ENCODE data around the gene ACTR8. TPM values are rescaled to one million over a fixed set of nuclear protein-coding genes. Genes with fewer than 3 reads are reported as not detected.

ACTR8 gene
- total RNA-seq, 2 experiments from 2014 or later, result 28.9 to 42.2 TPM

GRCh38 chr3:53850895-53851294 lies 31.1 kb downstream of the ACTR8 start:
- H3K27me3 Mint-ChIP-seq, result peaks cover 35% of the 10 kb centered on the region
- H3K9me3 Mint-ChIP-seq (ENCODE audit: low read depth), result no peaks in the 10 kb centered on the region
- H3K27ac Mint-ChIP-seq, result no peak overlapping the region
- DNase-seq, result peak; percentile 11
- ATAC-seq, result no peak
- no peaks in the 10 kb centered on the region for H3K4me1 Mint-ChIP-seq
- no peaks in the 10 kb centered on the region for H3K36me3 Mint-ChIP-seq
- H3K4me3 Mint-ChIP-seq, result no peak overlapping the region
- CTCF ChIA-PET, result no interaction called here

- Mint-ChIP-seq H3K27me3 (peaks cover 42% of the 10 kb centered on the region), H3K9me3 (ENCODE audit: low read depth) (no peaks in the 10 kb centered on the region), H3K4me1 (peaks cover 3% of the 10 kb centered on the region), H3K36me3 (no peaks in the 10 kb centered on the region), H3K4me3 (no peak overlapping the region), H3K27ac (no peak overlapping the region)
- CTCF ChIA-PET, result no interaction called here
- DNase-seq (peak; percentile 16), ATAC-seq (no peak)
These were observed 32.0 kb downstream of the ACTR8 start for GRCh38 chr3:53849916-53850315.

DNA sequence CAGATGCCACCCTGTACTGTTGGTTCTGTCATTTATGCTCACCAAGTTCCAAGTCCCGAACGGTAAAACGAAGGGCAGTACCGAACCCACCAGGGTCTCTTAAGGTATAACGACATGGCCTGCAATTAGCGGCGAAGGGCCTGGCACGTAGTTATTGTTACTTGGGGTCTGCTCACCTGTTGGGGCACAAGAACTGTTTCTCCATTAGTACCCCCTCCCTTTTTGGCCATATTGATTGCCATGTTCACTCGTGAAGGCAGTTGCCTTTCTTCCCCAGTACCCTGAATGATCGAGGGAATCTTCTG lies 35.1 kb downstream of the ACTR8 start:
- peaks cover 6% of the 10 kb centered on the region for H3K4me1 Mint-ChIP-seq
- ATAC-seq (no peak), DNase-seq (no peak)
- no peak overlapping the region for H3K27ac Mint-ChIP-seq
- no peaks in the 10 kb centered on the region for H3K36me3 Mint-ChIP-seq
- H3K27me3 Mint-ChIP-seq, result peaks cover 65% of the 10 kb centered on the region
- no peaks in the 10 kb centered on the region for H3K9me3 Mint-ChIP-seq (ENCODE audit: low read depth)
- peak overlapping the region; percentile 29 for H3K4me3 Mint-ChIP-seq
- CTCF ChIA-PET, result no interaction called here

DNA sequence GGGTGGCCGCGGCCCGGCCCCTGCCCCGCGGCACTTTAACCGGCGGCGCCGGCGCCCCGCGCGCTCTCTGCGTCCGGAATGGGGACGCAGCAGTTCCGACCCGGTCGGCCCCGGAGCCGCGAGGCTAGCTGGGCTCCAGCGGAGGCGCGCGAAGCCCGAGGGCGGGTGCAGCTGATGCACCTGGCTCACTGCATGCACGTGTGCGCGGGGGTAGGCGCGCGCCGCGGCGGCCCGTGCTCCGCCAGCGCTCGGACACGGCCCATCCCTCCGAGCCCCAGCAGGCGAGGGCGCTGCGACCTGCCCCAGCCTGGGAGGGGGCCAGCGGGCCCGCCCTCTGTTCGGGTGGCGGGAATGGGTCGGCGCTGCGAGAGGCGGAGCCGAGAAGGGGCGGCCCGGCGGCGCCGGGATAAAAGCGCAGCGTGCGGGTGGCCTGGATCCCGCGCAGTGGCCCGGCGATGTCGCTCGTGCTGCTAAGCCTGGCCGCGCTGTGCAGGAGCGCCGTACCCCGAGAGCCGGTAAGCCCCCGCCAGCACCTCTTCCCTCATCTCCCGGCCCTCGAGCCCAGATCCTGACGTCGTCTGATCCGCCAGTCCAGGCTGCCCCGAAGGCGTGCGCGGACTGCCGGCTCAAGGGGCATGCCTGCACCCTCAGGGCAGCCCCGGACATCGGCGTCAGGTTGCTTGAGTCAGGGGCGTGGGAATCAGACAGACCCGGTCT lies 35.7 kb downstream of the ACTR8 start, which contains the start of the genes CHDH and IL17RB:
Gene CHDH, minus strand, starts transcription at position 286 of the 717 bp plus-strand sequence. CDS start 22,411 bp downstream, outside the sequence.
Gene IL17RB, plus strand, starts transcription at position 435 of the 717 bp plus-strand sequence. Its CDS starts 21 bp downstream, at position 456.
- no peak for DNase-seq
- ATAC-seq, result peak; percentile 56
- Mint-ChIP-seq H3K9me3 (ENCODE audit: low read depth) (no peaks in the 10 kb centered on the region), H3K36me3 (no peaks in the 10 kb centered on the region), H3K27me3 (peaks cover 64% of the 10 kb centered on the region), H3K4me3 (peak within 1 kb of the TSS; percentile 40), H3K4me1 (peaks cover 6% of the 10 kb centered on the region), H3K27ac (no peak within 1 kb of the TSS)
- CTCF ChIA-PET, result interaction anchor here (1.0 kb wide), 1 partner anchor 117 kb away, joined by 3 read pairs; no protein-coding TSS in a partner anchor

GRCh38 chr3:53845881-53846133 lies 36.1 kb downstream of the ACTR8 start:
- peaks cover 6% of the 10 kb centered on the region for H3K4me1 Mint-ChIP-seq
- no peaks in the 10 kb centered on the region for H3K9me3 Mint-ChIP-seq (ENCODE audit: low read depth)
- peak overlapping the region; percentile 40 for H3K4me3 Mint-ChIP-seq
- DNase-seq (no peak), ATAC-seq (no peak)
- H3K27ac Mint-ChIP-seq, result no peak overlapping the region
- H3K36me3 Mint-ChIP-seq, result no peaks in the 10 kb centered on the region
- CTCF ChIA-PET, result interaction anchor here (1.0 kb wide), 2 partner anchors 89 to 117 kb away, joined by 3 to 4 read pairs; no protein-coding TSS in a partner anchor
- peaks cover 63% of the 10 kb centered on the region for H3K27me3 Mint-ChIP-seq

- ATAC-seq, result no peak
- H3K9me3 Mint-ChIP-seq (ENCODE audit: low read depth), result no peaks in the 10 kb centered on the region
- no peak for DNase-seq
- CTCF ChIA-PET, result interaction anchor here (1.0 to 1.4 kb wide), 3 partner anchors 11 to 116 kb away, joined by 3 to 4 read pairs (median 3); no protein-coding TSS in a partner anchor
- H3K4me1 Mint-ChIP-seq, result peaks cover 6% of the 10 kb centered on the region
- no peak overlapping the region for H3K27ac Mint-ChIP-seq
- H3K27me3 Mint-ChIP-seq, result peaks cover 63% of the 10 kb centered on the region
- no peaks in the 10 kb centered on the region for H3K36me3 Mint-ChIP-seq
- peak overlapping the region; percentile 40 for H3K4me3 Mint-ChIP-seq
These were observed 36.7 kb downstream of the ACTR8 start for GRCh38 chr3:53845103-53845880.

GRCh38 chr3:53844262-53845102 lies 37.5 kb downstream of the ACTR8 start:
- DNase-seq (no peak), ATAC-seq (no peak)
- peaks cover 6% of the 10 kb centered on the region for H3K4me1 Mint-ChIP-seq
- no peaks in the 10 kb centered on the region for H3K9me3 Mint-ChIP-seq (ENCODE audit: low read depth)
- H3K27me3 Mint-ChIP-seq, result peaks cover 65% of the 10 kb centered on the region
- H3K36me3 Mint-ChIP-seq, result no peaks in the 10 kb centered on the region
- CTCF ChIA-PET, result interaction anchor here (1.0 to 1.4 kb wide), 2 partner anchors 10 to 88 kb away, joined by 3 to 4 read pairs; no protein-coding TSS in a partner anchor
- H3K27ac Mint-ChIP-seq, result no peak overlapping the region
- no peak overlapping the region for H3K4me3 Mint-ChIP-seq

DNA sequence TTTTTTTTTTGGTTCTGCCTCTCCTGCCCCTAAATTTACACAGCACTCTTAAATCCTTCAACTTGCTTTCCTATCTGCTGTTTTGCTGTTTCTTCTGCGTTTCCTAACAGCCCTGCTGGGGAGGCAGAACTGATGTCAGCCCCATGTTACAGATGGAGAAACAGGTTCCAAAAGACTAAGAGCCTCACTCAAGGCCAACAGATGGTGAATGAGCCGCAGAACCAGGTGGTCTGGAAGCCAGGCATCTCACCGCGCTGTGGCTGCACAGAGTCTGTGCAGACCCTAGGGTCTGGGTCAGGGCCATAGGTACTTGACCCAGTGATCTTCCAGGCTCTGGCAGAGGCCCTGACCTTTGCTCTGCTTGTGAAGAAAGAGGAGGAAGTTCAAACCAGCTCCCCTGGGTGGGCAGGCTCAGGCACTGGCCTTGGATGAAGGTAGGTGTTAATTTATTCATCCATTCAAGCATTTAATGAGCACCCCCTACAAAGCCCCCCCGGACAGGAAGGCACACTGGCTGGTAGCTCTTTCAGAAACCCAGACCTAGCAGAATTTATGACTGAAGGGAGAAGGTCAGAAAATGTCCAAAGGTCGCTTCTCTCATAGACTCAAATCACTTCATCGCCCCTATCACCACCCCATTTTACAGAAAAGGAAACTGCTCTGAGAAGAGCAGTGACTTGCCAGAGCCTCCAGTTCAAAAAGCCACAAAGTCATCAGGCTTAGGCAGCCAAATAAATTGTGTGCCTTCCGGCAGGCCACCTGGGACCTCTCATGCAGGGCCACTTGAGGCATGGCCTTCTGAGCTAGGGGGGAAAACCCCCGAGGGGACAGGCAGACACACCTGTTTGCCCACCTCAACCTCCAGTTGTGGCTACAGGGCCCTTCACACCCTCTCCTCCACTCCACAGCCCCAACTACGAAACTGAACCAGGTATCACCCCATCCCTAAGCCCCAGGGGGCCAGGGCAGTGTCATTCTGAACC lies 38.5 kb downstream of the ACTR8 start:
- Mint-ChIP-seq H3K36me3 (no peaks in the 10 kb centered on the region), H3K27me3 (peaks cover 62% of the 10 kb centered on the region), H3K4me1 (peaks cover 6% of the 10 kb centered on the region), H3K4me3 (no peak overlapping the region), H3K9me3 (ENCODE audit: low read depth) (no peaks in the 10 kb centered on the region), H3K27ac (no peak overlapping the region)
- CTCF ChIA-PET, result interaction anchor here (1.4 kb wide), 1 partner anchor 9 kb away, joined by 3 read pairs; no protein-coding TSS in a partner anchor
- ATAC-seq, result no peak
- DNase-seq, result no peak

DNA sequence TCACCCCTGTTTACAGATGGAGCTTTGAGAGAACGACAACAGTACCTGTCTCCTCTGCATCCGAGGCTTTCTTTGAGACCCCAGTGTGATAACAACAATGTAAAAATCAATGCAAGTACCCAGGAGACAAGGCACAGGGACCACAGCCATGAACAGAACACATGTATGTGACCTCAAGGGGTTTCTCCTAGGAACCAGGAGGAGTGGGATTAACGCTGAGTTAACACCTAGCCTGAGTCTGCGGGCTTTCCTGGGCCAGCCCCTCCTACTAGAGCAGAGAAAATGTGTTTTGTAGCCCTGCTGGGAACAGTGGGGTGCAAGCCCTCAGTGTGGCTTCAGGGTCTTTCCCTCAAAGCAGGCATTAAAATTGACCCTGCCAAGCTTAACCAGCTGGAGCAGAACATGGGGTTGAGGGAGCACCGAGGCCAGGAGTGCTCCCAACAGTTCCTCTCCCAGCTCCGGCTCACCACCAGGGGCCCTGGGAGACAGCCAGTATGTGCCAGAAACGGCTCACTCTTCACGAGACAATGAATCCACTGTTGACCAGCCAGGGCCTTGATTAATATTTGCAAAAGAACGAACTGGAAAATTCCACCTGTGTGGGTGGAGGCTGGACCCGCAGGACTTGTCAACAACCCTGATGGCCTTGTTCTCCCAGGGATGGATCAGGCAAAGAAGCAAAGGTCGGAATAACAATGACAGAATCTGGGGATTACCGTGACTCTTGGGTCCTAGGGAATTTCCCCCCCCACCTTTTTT lies 39.3 kb downstream of the ACTR8 start:
- Mint-ChIP-seq H3K4me3 (no peak overlapping the region), H3K27ac (no peak overlapping the region), H3K4me1 (peaks cover 6% of the 10 kb centered on the region), H3K27me3 (peaks cover 54% of the 10 kb centered on the region), H3K36me3 (no peaks in the 10 kb centered on the region), H3K9me3 (ENCODE audit: low read depth) (no peaks in the 10 kb centered on the region)
- DNase-seq, result no peak
- no peak for ATAC-seq
- CTCF ChIA-PET, result no interaction called here

- no peaks in the 10 kb centered on the region for H3K36me3 Mint-ChIP-seq
- no peaks in the 10 kb centered on the region for H3K9me3 Mint-ChIP-seq (ENCODE audit: low read depth)
- peaks cover 6% of the 10 kb centered on the region for H3K4me1 Mint-ChIP-seq
- H3K4me3 Mint-ChIP-seq, result no peak overlapping the region
- no peak overlapping the region for H3K27ac Mint-ChIP-seq
- ATAC-seq (no peak), DNase-seq (no peak)
- H3K27me3 Mint-ChIP-seq, result peaks cover 42% of the 10 kb centered on the region
- CTCF ChIA-PET, result interaction anchor here (0.6 kb wide), 1 partner anchor 64 kb away, joined by 3 read pairs; no protein-coding TSS in a partner anchor
These were observed 40.7 kb downstream of the ACTR8 start for GRCh38 chr3:53841296-53841695.

DNA sequence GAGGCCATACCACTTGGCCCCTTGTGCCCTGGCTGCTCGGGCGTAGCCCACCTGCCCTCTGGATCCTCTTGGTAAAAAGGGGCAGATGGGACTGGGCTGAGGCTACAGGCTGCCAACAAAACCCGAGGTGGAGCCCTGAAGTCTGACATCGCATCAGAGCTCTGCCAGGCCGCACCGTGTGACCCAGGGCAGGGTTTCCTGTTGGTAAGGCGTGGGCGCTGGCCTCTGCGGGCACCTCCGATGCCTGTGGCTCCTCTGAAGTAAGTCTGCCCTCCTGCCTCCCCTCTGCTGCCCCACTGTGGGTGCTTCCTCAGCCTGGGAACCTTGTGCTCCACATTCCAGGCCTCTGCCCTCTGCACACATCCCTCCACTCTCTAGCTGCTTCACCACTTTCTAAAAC lies 44.6 kb downstream of the ACTR8 start:
- no peak for ATAC-seq
- Mint-ChIP-seq H3K9me3 (ENCODE audit: low read depth) (no peaks in the 10 kb centered on the region), H3K36me3 (no peaks in the 10 kb centered on the region), H3K4me1 (no peaks in the 10 kb centered on the region), H3K27me3 (peaks cover 9% of the 10 kb centered on the region), H3K4me3 (no peak overlapping the region), H3K27ac (no peak overlapping the region)
- DNase-seq, result no peak
- CTCF ChIA-PET, result no interaction called here
